Uterus (tissue), 2 donors: ENCODE data around the gene TAPBP.

Source experiments
- CTCF ChIP-seq, 4 experiments: fragments of 200-600 bp in 2 of 4; fragments of 450-650 bp in 2 of 4; sonication (generic) in 2 of 4; IDR thresholded peaks; one replicate each; pipeline ENCODE4 v1.5.1; 2016 to 2019; ENCODE audit warnings: antibody characterized with exemption in 4 of 4, mild to moderate bottlenecking in 2 of 4, moderate library complexity in 1 of 4
- POLR2A ChIP-seq, 2 donors: fragments of 450-650 bp; IDR thresholded peaks; one replicate each; pipeline ENCODE4 v1.6.1; 2016; ENCODE audit warnings: antibody characterized with exemption in 2 of 2, mild to moderate bottlenecking in 1 of 2, moderate library complexity in 1 of 2

GRCh38 chr6:33271117-33271467, 42.8 kb downstream of the TAPBP start:
- TF ChIP-seq CTCF (IDR thresholded peaks at IDR 0.05), result no peak
- TF ChIP-seq POLR2A (IDR thresholded peaks at IDR 0.05), result no peak
